LNCaP clone FGC (cell line): ENCODE measurements around the gene CHST8.

Experiments used
- DNase-seq: peaks from one replicate; pipeline ENCODE4 v3.0.0-alpha.2; 2011; ENCODE audit warnings: low read depth
- H3K4me3 ChIP-seq: 2 replicates; pipeline ENCODE4 v1.5.1; 2011; ENCODE audit warnings: mild to moderate bottlenecking, low read depth, low read length, control low read depth
- TF ChIP-seq, protein P1 (sequence below): IDR thresholded peaks from 2 replicates; pipeline ENCODE4 v1.5.1; 2012; ENCODE audit warnings: mild to moderate bottlenecking; ENCODE audit not compliant: control insufficient read depth, insufficient read depth; ENCODE audit errors: extremely low read depth

The CHST8 gene

GRCh38 chr19:33686262-33686661, 64.5 kb downstream of the CHST8 start:
- no peak for DNase-seq
- TF ChIP-seq, protein P1, sequence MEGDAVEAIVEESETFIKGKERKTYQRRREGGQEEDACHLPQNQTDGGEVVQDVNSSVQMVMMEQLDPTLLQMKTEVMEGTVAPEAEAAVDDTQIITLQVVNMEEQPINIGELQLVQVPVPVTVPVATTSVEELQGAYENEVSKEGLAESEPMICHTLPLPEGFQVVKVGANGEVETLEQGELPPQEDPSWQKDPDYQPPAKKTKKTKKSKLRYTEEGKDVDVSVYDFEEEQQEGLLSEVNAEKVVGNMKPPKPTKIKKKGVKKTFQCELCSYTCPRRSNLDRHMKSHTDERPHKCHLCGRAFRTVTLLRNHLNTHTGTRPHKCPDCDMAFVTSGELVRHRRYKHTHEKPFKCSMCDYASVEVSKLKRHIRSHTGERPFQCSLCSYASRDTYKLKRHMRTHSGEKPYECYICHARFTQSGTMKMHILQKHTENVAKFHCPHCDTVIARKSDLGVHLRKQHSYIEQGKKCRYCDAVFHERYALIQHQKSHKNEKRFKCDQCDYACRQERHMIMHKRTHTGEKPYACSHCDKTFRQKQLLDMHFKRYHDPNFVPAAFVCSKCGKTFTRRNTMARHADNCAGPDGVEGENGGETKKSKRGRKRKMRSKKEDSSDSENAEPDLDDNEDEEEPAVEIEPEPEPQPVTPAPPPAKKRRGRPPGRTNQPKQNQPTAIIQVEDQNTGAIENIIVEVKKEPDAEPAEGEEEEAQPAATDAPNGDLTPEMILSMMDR = no peak
- H3K4me3 ChIP-seq = no peak overlapping the region

DNA sequence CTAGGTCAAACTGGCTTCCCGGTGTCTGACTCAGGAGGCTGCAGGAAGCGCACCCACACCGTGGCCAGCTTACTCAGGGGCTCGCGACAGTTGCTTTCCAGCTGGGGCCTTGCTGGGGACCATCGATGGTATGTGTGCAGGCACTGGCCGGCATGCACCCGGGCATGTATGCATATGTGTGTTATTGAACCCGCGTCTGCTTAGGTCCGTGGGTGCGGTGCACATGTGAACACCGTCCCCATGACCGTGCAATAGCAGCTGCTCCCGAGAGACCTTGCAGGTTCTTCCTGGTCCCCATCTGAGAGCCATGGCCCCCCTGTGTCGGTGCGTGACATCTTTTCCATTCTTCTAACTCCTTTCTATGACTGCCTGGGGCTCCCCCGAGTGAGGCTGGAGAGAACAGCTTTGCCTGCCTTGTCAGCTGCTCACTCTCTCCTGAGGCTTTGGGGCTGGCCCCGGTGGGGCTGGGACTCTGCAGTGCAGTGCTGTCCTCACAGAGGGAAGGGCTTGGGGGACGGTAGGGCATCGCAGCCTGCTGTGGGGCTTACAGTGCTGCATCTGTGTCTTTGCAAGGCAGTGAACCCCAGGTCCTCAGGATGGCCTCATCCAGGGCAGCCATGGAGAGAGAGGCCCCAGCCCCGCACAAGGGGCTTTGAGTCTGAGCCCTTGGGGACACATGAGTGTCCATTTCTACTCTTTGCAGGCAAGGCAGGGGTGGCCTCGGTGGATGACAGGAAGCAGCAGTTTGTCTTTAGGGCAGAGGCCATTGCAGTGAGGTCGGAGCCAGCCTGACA, 65.1 kb downstream of the CHST8 start:
- TF ChIP-seq, protein P1 = no peak
- no peak for DNase-seq
- H3K4me3 ChIP-seq = no peak overlapping the region

DNA sequence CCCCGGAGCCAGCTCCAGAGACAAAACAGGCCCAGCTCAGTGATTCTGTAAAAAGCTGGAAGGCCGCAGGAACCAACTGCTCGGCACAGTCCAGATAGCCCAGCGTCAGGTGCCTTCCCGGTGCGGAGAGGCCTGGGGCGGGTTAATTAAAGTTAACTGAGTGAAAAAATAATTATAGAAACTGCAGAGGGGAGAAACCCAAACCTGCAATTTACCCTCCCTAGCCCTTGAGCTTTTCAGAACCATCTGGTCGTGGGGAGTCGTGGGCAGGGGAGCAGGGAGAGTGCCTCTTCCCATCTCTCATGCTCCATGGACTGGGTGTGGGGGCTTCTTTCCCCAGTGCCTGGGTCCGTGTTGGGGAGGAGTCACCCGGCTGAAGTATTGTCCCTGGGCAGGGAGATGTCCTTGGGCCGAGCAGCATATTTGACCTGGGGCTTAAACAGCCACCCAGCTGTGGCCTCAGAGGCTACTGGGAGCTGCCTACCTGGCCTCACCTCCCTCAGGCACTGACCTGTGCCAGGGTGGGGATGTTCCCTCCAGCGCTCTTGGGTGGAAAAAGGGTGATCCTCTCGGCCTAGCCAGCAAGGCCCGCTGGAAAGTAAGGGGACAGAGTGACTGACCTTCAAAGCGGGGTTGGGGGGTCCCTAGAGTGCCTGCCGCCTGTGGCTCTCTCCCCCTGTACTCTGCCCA, 65.9 kb downstream of the CHST8 start:
- no peak overlapping the region for H3K4me3 ChIP-seq
- TF ChIP-seq, protein P1 = no peak
- no peak for DNase-seq

- no peak overlapping the region for H3K4me3 ChIP-seq
- TF ChIP-seq, protein P1 = no peak
- no peak for DNase-seq
These were observed 66.6 kb downstream of the CHST8 start for GRCh38 chr19:33688171-33688992.

DNA sequence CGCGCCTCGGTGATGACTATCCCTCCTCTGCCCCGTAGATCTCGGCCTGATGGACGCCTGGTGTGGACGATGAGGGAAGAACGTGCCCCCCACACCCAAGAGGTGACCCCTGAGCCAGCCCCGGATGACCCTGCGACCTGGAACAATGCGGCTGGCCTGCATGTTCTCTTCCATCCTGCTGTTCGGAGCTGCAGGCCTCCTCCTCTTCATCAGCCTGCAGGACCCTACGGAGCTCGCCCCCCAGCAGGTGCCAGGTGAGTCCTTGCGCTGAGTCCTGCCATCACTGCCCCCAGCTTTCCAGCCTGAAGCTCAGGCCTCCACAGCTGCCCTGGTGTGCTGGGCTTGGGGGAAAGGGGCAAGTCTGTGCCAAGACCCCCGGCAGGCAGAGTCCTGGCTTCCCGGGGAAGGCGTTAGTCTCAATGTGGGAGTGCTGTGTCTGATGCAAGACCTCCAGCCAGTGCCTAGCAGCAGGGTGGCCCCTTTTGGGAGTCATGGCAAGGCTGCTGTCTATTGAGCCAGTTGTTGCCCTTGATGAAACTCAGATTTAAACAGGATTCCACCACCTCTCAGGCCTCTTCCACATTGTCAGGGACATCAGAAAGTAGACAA, 67.5 kb downstream of the CHST8 start:
- TF ChIP-seq, protein P1 = no peak
- DNase-seq = no peak
- H3K4me3 ChIP-seq = no peak overlapping the region

DNA sequence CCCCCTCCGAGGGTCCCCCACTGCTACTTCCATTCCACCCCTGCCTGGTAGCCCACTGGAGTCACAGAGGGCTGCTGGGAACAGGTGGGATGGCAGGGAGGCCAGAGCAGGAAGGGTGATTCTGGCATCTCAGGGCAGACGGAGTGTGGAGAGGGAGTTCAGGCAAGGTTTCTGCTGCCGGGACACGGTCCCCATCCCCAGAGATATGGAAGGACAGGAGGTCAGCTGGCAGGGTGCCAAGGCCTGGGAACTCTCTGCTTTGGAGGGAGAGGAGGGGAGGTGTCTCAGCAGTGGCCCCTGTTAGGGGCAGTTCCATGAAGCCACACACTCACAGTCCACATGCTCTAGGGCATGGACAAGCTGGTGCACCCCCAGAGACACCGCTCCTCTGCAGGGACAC, 68.1 kb downstream of the CHST8 start:
- no peak for DNase-seq
- TF ChIP-seq, protein P1 = no peak
- H3K4me3 ChIP-seq = no peak overlapping the region
